Neuron (in vitro differentiated cells): Measurements from ENCODE around the gene PRDM8.

ENCODE experiments used
- H2AFZ ChIP-seq: one replicate; pipeline ENCODE4 v1.6.1; 2013; ENCODE audit warnings: low read depth, mild to moderate bottlenecking, inconsistent platforms, low read length, moderate library complexity
- H3K27me3 ChIP-seq: one replicate; pipeline ENCODE4 v1.6.1; 2013; ENCODE audit warnings: low read length; ENCODE audit not compliant: insufficient read depth
- H3K36me3 ChIP-seq: one replicate; pipeline ENCODE4 v1.6.1; 2013; ENCODE audit warnings: low read length; ENCODE audit not compliant: insufficient read depth
- H3K4me1 ChIP-seq: one replicate; pipeline ENCODE4 v1.6.1; 2013; ENCODE audit warnings: low read length; ENCODE audit not compliant: insufficient read depth
- H3K4me3 ChIP-seq: 2 replicates; pipeline ENCODE4 v1.5.1; 2013; ENCODE audit warnings: mild to moderate bottlenecking, low read length, moderate library complexity
- H3K9me3 ChIP-seq: one replicate; pipeline ENCODE4 v1.6.1; 2013; ENCODE audit warnings: low read length

The PRDM8 gene

GRCh38 chr4:80199004-80199560 lies 1.8 kb downstream of the PRDM8 start:
- H3K4me1 ChIP-seq, result peaks cover 20% of the 10 kb centered on the region
- no peak overlapping the region for H2AFZ ChIP-seq
- H3K36me3 ChIP-seq, result peaks cover 10% of the 10 kb centered on the region
- peaks cover 14% of the 10 kb centered on the region for H3K27me3 ChIP-seq
- peaks cover 9% of the 10 kb centered on the region for H3K9me3 ChIP-seq
- peak overlapping the region; percentile 59 for H3K4me3 ChIP-seq

GRCh38 chr4:80199947-80200346 lies 2.6 kb downstream of the PRDM8 start:
- Histone ChIP-seq H2AFZ (no peak overlapping the region), H3K36me3 (peaks cover 10% of the 10 kb centered on the region), H3K4me1 (peaks cover 28% of the 10 kb centered on the region), H3K4me3 (peak overlapping the region; percentile 21), H3K9me3 (peaks cover 9% of the 10 kb centered on the region), H3K27me3 (peaks cover 14% of the 10 kb centered on the region)

- Histone ChIP-seq H3K4me1 (peaks cover 21% of the 10 kb centered on the region), H3K27me3 (peaks cover 8% of the 10 kb centered on the region), H3K36me3 (peaks cover 10% of the 10 kb centered on the region), H2AFZ (no peak overlapping the region), H3K4me3 (no peak overlapping the region), H3K9me3 (peaks cover 10% of the 10 kb centered on the region)
Observed at GRCh38 chr4:80201252-80202151, 4.2 kb downstream of the PRDM8 start.

GRCh38 chr4:80202190-80202711 lies 4.9 kb downstream of the PRDM8 start:
- H2AFZ ChIP-seq, result no peak overlapping the region
- H3K36me3 ChIP-seq, result peaks cover 10% of the 10 kb centered on the region
- peaks cover 16% of the 10 kb centered on the region for H3K27me3 ChIP-seq
- peaks cover 13% of the 10 kb centered on the region for H3K9me3 ChIP-seq
- H3K4me1 ChIP-seq, result peaks cover 14% of the 10 kb centered on the region
- H3K4me3 ChIP-seq, result no peak overlapping the region

GRCh38 chr4:80202741-80203553 lies 5.6 kb downstream of the PRDM8 start:
- H3K4me1 ChIP-seq, result peaks cover 14% of the 10 kb centered on the region
- H3K27me3 ChIP-seq, result peaks cover 23% of the 10 kb centered on the region
- no peak overlapping the region for H3K4me3 ChIP-seq
- no peak overlapping the region for H2AFZ ChIP-seq
- H3K9me3 ChIP-seq, result peaks cover 13% of the 10 kb centered on the region
- peaks cover 10% of the 10 kb centered on the region for H3K36me3 ChIP-seq

GRCh38 chr4:80204433-80205011 lies 7.2 kb downstream of the PRDM8 start:
- Histone ChIP-seq H2AFZ (no peak overlapping the region), H3K4me1 (peaks cover 9% of the 10 kb centered on the region), H3K4me3 (no peak overlapping the region), H3K27me3 (peaks cover 30% of the 10 kb centered on the region), H3K9me3 (peaks cover 13% of the 10 kb centered on the region), H3K36me3 (peaks cover 10% of the 10 kb centered on the region)

GRCh38 chr4:80206111-80206510 lies 8.8 kb downstream of the PRDM8 start:
- Histone ChIP-seq H3K9me3 (peaks cover 12% of the 10 kb centered on the region), H3K4me3 (no peak overlapping the region), H3K27me3 (peaks cover 30% of the 10 kb centered on the region), H2AFZ (no peak overlapping the region), H3K36me3 (peaks cover 8% of the 10 kb centered on the region), H3K4me1 (peaks cover 9% of the 10 kb centered on the region)

GRCh38 chr4:80206521-80207171 lies 9.3 kb downstream of the PRDM8 start:
- Histone ChIP-seq H3K27me3 (peaks cover 27% of the 10 kb centered on the region), H2AFZ (no peak overlapping the region), H3K9me3 (peaks cover 10% of the 10 kb centered on the region), H3K4me3 (no peak overlapping the region), H3K36me3 (peaks cover 2% of the 10 kb centered on the region), H3K4me1 (peaks cover 9% of the 10 kb centered on the region)

- peaks cover 7% of the 10 kb centered on the region for H3K9me3 ChIP-seq
- H3K4me1 ChIP-seq, result peaks cover 9% of the 10 kb centered on the region
- no peak overlapping the region for H2AFZ ChIP-seq
- no peaks in the 10 kb centered on the region for H3K36me3 ChIP-seq
- no peak overlapping the region for H3K4me3 ChIP-seq
- peaks cover 26% of the 10 kb centered on the region for H3K27me3 ChIP-seq
Observed at GRCh38 chr4:80207172-80207583, 9.9 kb downstream of the PRDM8 start.

- Histone ChIP-seq H3K36me3 (no peaks in the 10 kb centered on the region), H2AFZ (no peak overlapping the region), H3K9me3 (peaks cover 7% of the 10 kb centered on the region), H3K4me1 (peaks cover 9% of the 10 kb centered on the region), H3K4me3 (no peak overlapping the region), H3K27me3 (peaks cover 26% of the 10 kb centered on the region)
Observed at GRCh38 chr4:80207664-80208063, 10.4 kb downstream of the PRDM8 start.

GRCh38 chr4:80208610-80209339 lies 11.5 kb downstream of the PRDM8 start:
- H3K36me3 ChIP-seq, result no peaks in the 10 kb centered on the region
- no peak overlapping the region for H3K4me3 ChIP-seq
- H3K27me3 ChIP-seq, result peaks cover 31% of the 10 kb centered on the region
- H2AFZ ChIP-seq, result no peak overlapping the region
- H3K9me3 ChIP-seq, result peaks cover 4% of the 10 kb centered on the region
- peaks cover 9% of the 10 kb centered on the region for H3K4me1 ChIP-seq

- H3K27me3 ChIP-seq, result peaks cover 31% of the 10 kb centered on the region
Observed at GRCh38 chr4:80209340-80209701, 12.0 kb downstream of the PRDM8 start.

More at GRCh38 chr4:80209340-80209701, 12.0 kb downstream of the PRDM8 start:
- peaks cover 4% of the 10 kb centered on the region for H3K9me3 ChIP-seq
- H3K4me3 ChIP-seq, result no peak overlapping the region
- H3K36me3 ChIP-seq, result no peaks in the 10 kb centered on the region
- peaks cover 7% of the 10 kb centered on the region for H3K4me1 ChIP-seq
- no peak overlapping the region for H2AFZ ChIP-seq
